ENCODE results near the gene PHACTR3.

Gene PHACTR3

GRCh38 chr20:59591061-59591460 lies 13.3 kb upstream of the PHACTR3 start:
- H3K4me3 ChIP-seq (ENCODE audit: low read depth, low read length): no peak overlapping the region
- no peak overlapping the region for H2BK120ac ChIP-seq (ENCODE audit: insufficient read depth, low read length, poor library complexity)
- no peak overlapping the region for H3K14ac ChIP-seq (ENCODE audit: low read length)
- H3K27me3 ChIP-seq (ENCODE audit: insufficient read depth, low read length): no peaks in the 10 kb centered on the region
- no peak overlapping the region for H2AK5ac ChIP-seq (ENCODE audit: low read length)
- no peak overlapping the region for H4K12ac ChIP-seq (ENCODE audit: low read depth, low read length)
- H3K36me3 ChIP-seq (ENCODE audit: control insufficient read depth in 1 of 2, insufficient read depth in 2 of 2, low read length in 2 of 2): no peaks in the 10 kb centered on the region
- H3K4ac ChIP-seq (ENCODE audit: low read depth, low read length): no peak overlapping the region
- no peaks in the 10 kb centered on the region for H3K4me1 ChIP-seq (ENCODE audit: control insufficient read depth in 1 of 2, insufficient read depth in 2 of 2, low read length in 2 of 2)
- no peak for DNase-seq
- H3K9ac ChIP-seq (ENCODE audit: low read length): no peak overlapping the region
- peaks cover 18% of the 10 kb centered on the region for H3K9me3 ChIP-seq (ENCODE audit: insufficient read depth, low read depth, low read length)
- no peak overlapping the region for H3K18ac ChIP-seq (ENCODE audit: low read length)
- WGBS (ENCODE audit: extremely low coverage, insufficient coverage, insufficient read length): no CpG with 5 or more reads among the region's 12 CpGs
- no peak overlapping the region for H4K8ac ChIP-seq (ENCODE audit: low read depth, low read length)
- H2BK12ac ChIP-seq (ENCODE audit: low read length): no peak overlapping the region
- no peak overlapping the region for H2AFZ ChIP-seq (ENCODE audit: insufficient read depth, low read length, poor library complexity)
- no peak overlapping the region for H3K23ac ChIP-seq (ENCODE audit: low read length)
- H2BK5ac ChIP-seq (ENCODE audit: low read depth, low read length, poor library complexity): no peak overlapping the region
- H3K27ac ChIP-seq (ENCODE audit: low read depth, low read length): no peak overlapping the region
- no peaks in the 10 kb centered on the region for H3K79me2 ChIP-seq (ENCODE audit: control insufficient read depth, insufficient read depth, low read length, poor library complexity)
- H3K79me1 ChIP-seq (ENCODE audit: low read length): no peaks in the 10 kb centered on the region
- H4K91ac ChIP-seq (ENCODE audit: low read depth, low read length): no peak overlapping the region
- H3K4me2 ChIP-seq (ENCODE audit: low read length): no peak overlapping the region

- Histone ChIP-seq H3K18ac (ENCODE audit: low read length) (no peak overlapping the region), H3K23ac (ENCODE audit: low read length) (no peak overlapping the region), H3K4me2 (ENCODE audit: low read length) (no peak overlapping the region), H3K36me3 (ENCODE audit: control insufficient read depth in 1 of 2, insufficient read depth in 2 of 2, low read length in 2 of 2) (no peaks in the 10 kb centered on the region), H3K4me3 (ENCODE audit: low read depth, low read length) (no peak overlapping the region), H4K12ac (ENCODE audit: low read depth, low read length) (no peak overlapping the region), H4K91ac (ENCODE audit: low read depth, low read length) (no peak overlapping the region), H3K9ac (ENCODE audit: low read length) (no peak overlapping the region), H2BK120ac (ENCODE audit: insufficient read depth, low read length, poor library complexity) (no peak overlapping the region), H3K14ac (ENCODE audit: low read length) (no peak overlapping the region), H3K27me3 (ENCODE audit: insufficient read depth, low read length) (no peaks in the 10 kb centered on the region), H2BK5ac (ENCODE audit: low read depth, low read length, poor library complexity) (no peak overlapping the region), H4K8ac (ENCODE audit: low read depth, low read length) (no peak overlapping the region), H2AK5ac (ENCODE audit: low read length) (no peak overlapping the region), H2BK12ac (ENCODE audit: low read length) (no peak overlapping the region), H2AFZ (ENCODE audit: insufficient read depth, low read length, poor library complexity) (no peak overlapping the region), H3K27ac (ENCODE audit: low read depth, low read length) (no peak overlapping the region), H3K4ac (ENCODE audit: low read depth, low read length) (no peak overlapping the region), H3K79me1 (ENCODE audit: low read length) (no peaks in the 10 kb centered on the region), H3K79me2 (ENCODE audit: control insufficient read depth, insufficient read depth, low read length, poor library complexity) (no peaks in the 10 kb centered on the region), H3K4me1 (ENCODE audit: control insufficient read depth in 1 of 2, insufficient read depth in 2 of 2, low read length in 2 of 2) (no peaks in the 10 kb centered on the region), H3K9me3 (ENCODE audit: insufficient read depth, low read depth, low read length) (peaks cover 2% of the 10 kb centered on the region)
- DNase-seq: no peak
- WGBS (ENCODE audit: extremely low coverage, insufficient coverage, insufficient read length): no CpG with 5 or more reads among the region's 5 CpGs
Measured at GRCh38 chr20:59596690-59597089, 7.7 kb upstream of the PHACTR3 start.

GRCh38 chr20:59597240-59597639 lies 7.1 kb upstream of the PHACTR3 start:
- Histone ChIP-seq H3K9me3 (ENCODE audit: insufficient read depth, low read depth, low read length) (peaks cover 4% of the 10 kb centered on the region), H3K27me3 (ENCODE audit: insufficient read depth, low read length) (peaks cover 2% of the 10 kb centered on the region), H2BK12ac (ENCODE audit: low read length) (no peak overlapping the region), H3K79me1 (ENCODE audit: low read length) (no peaks in the 10 kb centered on the region), H3K23ac (ENCODE audit: low read length) (no peak overlapping the region), H2BK120ac (ENCODE audit: insufficient read depth, low read length, poor library complexity) (no peak overlapping the region), H3K9ac (ENCODE audit: low read length) (no peak overlapping the region), H2AK5ac (ENCODE audit: low read length) (no peak overlapping the region), H2BK5ac (ENCODE audit: low read depth, low read length, poor library complexity) (no peak overlapping the region), H3K4me1 (ENCODE audit: control insufficient read depth in 1 of 2, insufficient read depth in 2 of 2, low read length in 2 of 2) (no peaks in the 10 kb centered on the region), H3K4ac (ENCODE audit: low read depth, low read length) (no peak overlapping the region), H3K36me3 (ENCODE audit: control insufficient read depth in 1 of 2, insufficient read depth in 2 of 2, low read length in 2 of 2) (no peaks in the 10 kb centered on the region), H3K14ac (ENCODE audit: low read length) (no peak overlapping the region), H3K4me2 (ENCODE audit: low read length) (no peak overlapping the region), H3K18ac (ENCODE audit: low read length) (no peak overlapping the region), H4K8ac (ENCODE audit: low read depth, low read length) (no peak overlapping the region), H4K12ac (ENCODE audit: low read depth, low read length) (no peak overlapping the region), H2AFZ (ENCODE audit: insufficient read depth, low read length, poor library complexity) (no peak overlapping the region), H3K79me2 (ENCODE audit: control insufficient read depth, insufficient read depth, low read length, poor library complexity) (no peaks in the 10 kb centered on the region), H3K4me3 (ENCODE audit: low read depth, low read length) (no peak overlapping the region), H4K91ac (ENCODE audit: low read depth, low read length) (no peak overlapping the region), H3K27ac (ENCODE audit: low read depth, low read length) (no peak overlapping the region)
- no peak for DNase-seq
- WGBS (ENCODE audit: extremely low coverage, insufficient coverage, insufficient read length): no CpG with 5 or more reads among the region's 1 CpG

- H3K9me3 ChIP-seq (ENCODE audit: insufficient read depth, low read depth, low read length): peaks cover 4% of the 10 kb centered on the region
- H3K23ac ChIP-seq (ENCODE audit: low read length): no peak overlapping the region
- H2BK12ac ChIP-seq (ENCODE audit: low read length): no peak overlapping the region
- H4K91ac ChIP-seq (ENCODE audit: low read depth, low read length): no peak overlapping the region
- H3K4me2 ChIP-seq (ENCODE audit: low read length): no peak overlapping the region
- no peak overlapping the region for H3K14ac ChIP-seq (ENCODE audit: low read length)
- no peaks in the 10 kb centered on the region for H3K4me1 ChIP-seq (ENCODE audit: control insufficient read depth in 1 of 2, insufficient read depth in 2 of 2, low read length in 2 of 2)
- H2AK5ac ChIP-seq (ENCODE audit: low read length): no peak overlapping the region
- H3K18ac ChIP-seq (ENCODE audit: low read length): no peak overlapping the region
- no peaks in the 10 kb centered on the region for H3K79me2 ChIP-seq (ENCODE audit: control insufficient read depth, insufficient read depth, low read length, poor library complexity)
- H2BK5ac ChIP-seq (ENCODE audit: low read depth, low read length, poor library complexity): no peak overlapping the region
- H4K8ac ChIP-seq (ENCODE audit: low read depth, low read length): no peak overlapping the region
- no peak overlapping the region for H4K12ac ChIP-seq (ENCODE audit: low read depth, low read length)
- no peak overlapping the region for H2BK120ac ChIP-seq (ENCODE audit: insufficient read depth, low read length, poor library complexity)
- H3K36me3 ChIP-seq (ENCODE audit: control insufficient read depth in 1 of 2, insufficient read depth in 2 of 2, low read length in 2 of 2): no peaks in the 10 kb centered on the region
- no peak overlapping the region for H3K27ac ChIP-seq (ENCODE audit: low read depth, low read length)
- no peak overlapping the region for H3K9ac ChIP-seq (ENCODE audit: low read length)
- no peaks in the 10 kb centered on the region for H3K79me1 ChIP-seq (ENCODE audit: low read length)
- no peak overlapping the region for H3K4me3 ChIP-seq (ENCODE audit: low read depth, low read length)
- DNase-seq: peak; percentile 16 to 55
- peaks cover 16% of the 10 kb centered on the region for H3K27me3 ChIP-seq (ENCODE audit: insufficient read depth, low read length)
- no CpG with 5 or more reads among the region's 13 CpGs for WGBS (ENCODE audit: extremely low coverage, insufficient coverage, insufficient read length)
- no peak overlapping the region for H2AFZ ChIP-seq (ENCODE audit: insufficient read depth, low read length, poor library complexity)
- H3K4ac ChIP-seq (ENCODE audit: low read depth, low read length): no peak overlapping the region
Measured at GRCh38 chr20:59598625-59599310, 5.6 kb upstream of the PHACTR3 start.
